Esophagus muscularis mucosa (tissue), 3 donors: Measurements from ENCODE around the gene CACNB4.

Experiments used
- CTCF ChIP-seq, 3 experiments: fragments of 200-600 bp in 2 of 3; fragments of 450-650 bp in 1 of 3; sonication (generic) in 2 of 3; IDR thresholded peaks; one replicate each; pipeline ENCODE4 v1.5.1; 2017 to 2019; ENCODE audit warnings: antibody characterized with exemption in 3 of 3, mild to moderate bottlenecking in 2 of 3, moderate library complexity in 1 of 3
- POLR2AphosphoS5 ChIP-seq, 2 donors: sonication (generic); formaldehyde crosslinking; IDR thresholded peaks; one replicate each; pipeline ENCODE4 v1.6.1; 2017; ENCODE audit warnings: antibody characterized with exemption in 2 of 2

- no peak for TF ChIP-seq POLR2AphosphoS5 (IDR thresholded peaks at IDR 0.05)
- no peak for TF ChIP-seq CTCF (IDR thresholded peaks at IDR 0.05)
These were observed 74.4 kb downstream of the CACNB4 start for GRCh38 chr2:152024477-152024876.
